Adrenal gland (tissue), 5 donors: ENCODE results near the gene TSHZ2.

ENCODE experiments used
- CTCF ChIP-seq, 6 experiments: fragments of 450-650 bp in 4 of 6; fragments of 200-600 bp in 2 of 6; sonication (generic) in 1 of 6; IDR thresholded peaks; 1 replicate in 5 of 6; 2 replicates in 1 of 6; pipeline versions ENCODE4 v1.5.1 to v1.8.0; 2016 to 2021; ENCODE audit warnings: antibody characterized with exemption in 6 of 6, mild to moderate bottlenecking in 2 of 6, moderate library complexity in 1 of 6
- POLR2A ChIP-seq, 2 donors: fragments of 450-650 bp; IDR thresholded peaks; one replicate each; pipeline ENCODE4 v1.6.1; 2017; ENCODE audit warnings: antibody characterized with exemption in 2 of 2, mild to moderate bottlenecking in 2 of 2, moderate library complexity in 1 of 2
- donor health status: DM: no; HTN: no; CAD: no.

GRCh38 chr20:53080687-53080962 lies 108.5 kb downstream of the TSHZ2 start:
- TF ChIP-seq CTCF (IDR thresholded peaks at IDR 0.05) (no peak), POLR2A (IDR thresholded peaks at IDR 0.05) (no peak)
